ENCODE data around the gene SARS1. TPM values are rescaled to one million over a fixed set of nuclear protein-coding genes. Genes with fewer than 3 reads are reported as not detected.

SARS1 gene
- total RNA-seq, 1 donor from 2014 or later = 555 TPM

- no peak for DNase-seq
- H3K36me3 Mint-ChIP-seq (ENCODE audit: unreplicated experiment) = no peaks in the 10 kb centered on the region
- H3K4me3 Mint-ChIP-seq (ENCODE audit: unreplicated experiment) = no peak overlapping the region
- H3K4me1 Mint-ChIP-seq (ENCODE audit: low read depth, unreplicated experiment) = peaks cover 6% of the 10 kb centered on the region
- no peak for TF ChIP-seq CTCF (IDR thresholded peaks at IDR 0.05; ENCODE audit: partially characterized antibody, unreplicated experiment)
- H3K9me3 Mint-ChIP-seq (ENCODE audit: unreplicated experiment) = peaks cover 2% of the 10 kb centered on the region
- peaks cover 1% of the 10 kb centered on the region for H3K27me3 Mint-ChIP-seq (ENCODE audit: unreplicated experiment)
- no peak overlapping the region for H3K27ac Mint-ChIP-seq (ENCODE audit: unreplicated experiment)
Observed at GRCh38 chr1:109265016-109265415, 51.3 kb downstream of the SARS1 start.

- DNase-seq = no peak
- TF ChIP-seq CTCF (IDR thresholded peaks at IDR 0.05; ENCODE audit: partially characterized antibody, unreplicated experiment) = no peak
- no peaks in the 10 kb centered on the region for H3K36me3 Mint-ChIP-seq (ENCODE audit: unreplicated experiment)
- H3K4me1 Mint-ChIP-seq (ENCODE audit: low read depth, unreplicated experiment) = no peaks in the 10 kb centered on the region
- H3K9me3 Mint-ChIP-seq (ENCODE audit: unreplicated experiment) = peaks cover 2% of the 10 kb centered on the region
- no peak overlapping the region for H3K4me3 Mint-ChIP-seq (ENCODE audit: unreplicated experiment)
- H3K27ac Mint-ChIP-seq (ENCODE audit: unreplicated experiment) = no peak overlapping the region
- peaks cover 2% of the 10 kb centered on the region for H3K27me3 Mint-ChIP-seq (ENCODE audit: unreplicated experiment)
Observed at GRCh38 chr1:109265741-109266330, 52.1 kb downstream of the SARS1 start.

- H3K36me3 Mint-ChIP-seq (ENCODE audit: unreplicated experiment) = no peaks in the 10 kb centered on the region
Observed at GRCh38 chr1:109266965-109267364, 53.2 kb downstream of the SARS1 start.

GRCh38 chr1:109267743-109268300 lies 54.1 kb downstream of the SARS1 start:
- Mint-ChIP-seq H3K27ac (ENCODE audit: unreplicated experiment) (no peak overlapping the region), H3K4me1 (ENCODE audit: low read depth, unreplicated experiment) (peaks cover 7% of the 10 kb centered on the region), H3K27me3 (ENCODE audit: unreplicated experiment) (peaks cover 8% of the 10 kb centered on the region), H3K36me3 (ENCODE audit: unreplicated experiment) (no peaks in the 10 kb centered on the region), H3K4me3 (ENCODE audit: unreplicated experiment) (no peak overlapping the region), H3K9me3 (ENCODE audit: unreplicated experiment) (peaks cover 2% of the 10 kb centered on the region)
- no peak for TF ChIP-seq CTCF (IDR thresholded peaks at IDR 0.05; ENCODE audit: partially characterized antibody, unreplicated experiment)
- DNase-seq = no peak

More at GRCh38 chr1:109266965-109267364, 53.2 kb downstream of the SARS1 start:
- Mint-ChIP-seq H3K9me3 (ENCODE audit: unreplicated experiment) (peaks cover 2% of the 10 kb centered on the region), H3K4me3 (ENCODE audit: unreplicated experiment) (no peak overlapping the region), H3K4me1 (ENCODE audit: low read depth, unreplicated experiment) (peaks cover 7% of the 10 kb centered on the region), H3K27me3 (ENCODE audit: unreplicated experiment) (peaks cover 7% of the 10 kb centered on the region), H3K27ac (ENCODE audit: unreplicated experiment) (no peak overlapping the region)
- DNase-seq = no peak
- no peak for TF ChIP-seq CTCF (IDR thresholded peaks at IDR 0.05; ENCODE audit: partially characterized antibody, unreplicated experiment)

GRCh38 chr1:109268431-109269211 lies 54.9 kb downstream of the SARS1 start:
- Mint-ChIP-seq H3K4me3 (ENCODE audit: unreplicated experiment) (no peak overlapping the region), H3K9me3 (ENCODE audit: unreplicated experiment) (peaks cover 2% of the 10 kb centered on the region), H3K4me1 (ENCODE audit: low read depth, unreplicated experiment) (peaks cover 7% of the 10 kb centered on the region), H3K27me3 (ENCODE audit: unreplicated experiment) (peaks cover 8% of the 10 kb centered on the region), H3K36me3 (ENCODE audit: unreplicated experiment) (no peaks in the 10 kb centered on the region), H3K27ac (ENCODE audit: unreplicated experiment) (no peak overlapping the region)
- TF ChIP-seq CTCF (IDR thresholded peaks at IDR 0.05; ENCODE audit: partially characterized antibody, unreplicated experiment) = no peak
- no peak for DNase-seq
